IPS DF 19.7 (cell line): Measurements from ENCODE around the gene TGM1.
"Not testable (repeated sequence)": the region's sequence is repeated elsewhere in the genome, so short reads cannot be mapped to it uniquely, and the experiment has no call there.

Source experiments
- DNase-seq: peaks from one replicate; pipeline ENCODE4 v3.0.0-alpha.2; 2013; ENCODE audit warnings: low read depth, low spot score

Gene TGM1

GRCh38 chr14:24207104-24207551, 55.8 kb downstream of the TGM1 start:
- no peak for DNase-seq

- DNase-seq: no peak
Observed at GRCh38 chr14:24206260-24207103, 56.5 kb downstream of the TGM1 start.

GRCh38 chr14:24204163-24205146, 58.5 kb downstream of the TGM1 start:
- DNase-seq: no peak

GRCh38 chr14:24203249-24203886, 59.6 kb downstream of the TGM1 start:
- not testable (repeated sequence) for DNase-seq

- not testable (repeated sequence) for DNase-seq
Observed at GRCh38 chr14:24202538-24202937, 60.4 kb downstream of the TGM1 start.
